CD4-positive, alpha-beta T cell treated with Interleukin-21 for 1 hour (primary cell): ENCODE measurements around the gene FAM120B.

Experiments
- DNase-seq: peaks from one replicate; pipeline ENCODE4 v3.0.0-alpha.2; 2020

FAM120B gene

GRCh38 chr6:170365121-170365520 is 58.6 kb downstream of the FAM120B start:
- DNase-seq, result no peak

- DNase-seq, result no peak
Measured at GRCh38 chr6:170365593-170365992, 59.0 kb downstream of the FAM120B start.

- DNase-seq, result no peak
Measured at GRCh38 chr6:170366248-170366960, 59.8 kb downstream of the FAM120B start.

GRCh38 chr6:170367241-170367640 is 60.7 kb downstream of the FAM120B start:
- no peak for DNase-seq

- DNase-seq, result no peak
Measured at GRCh38 chr6:170368544-170368943, 62.0 kb downstream of the FAM120B start.

- no peak for DNase-seq
Measured at GRCh38 chr6:170369403-170369802, 62.8 kb downstream of the FAM120B start.

GRCh38 chr6:170370416-170370815 is 63.9 kb downstream of the FAM120B start:
- no peak for DNase-seq

DNA sequence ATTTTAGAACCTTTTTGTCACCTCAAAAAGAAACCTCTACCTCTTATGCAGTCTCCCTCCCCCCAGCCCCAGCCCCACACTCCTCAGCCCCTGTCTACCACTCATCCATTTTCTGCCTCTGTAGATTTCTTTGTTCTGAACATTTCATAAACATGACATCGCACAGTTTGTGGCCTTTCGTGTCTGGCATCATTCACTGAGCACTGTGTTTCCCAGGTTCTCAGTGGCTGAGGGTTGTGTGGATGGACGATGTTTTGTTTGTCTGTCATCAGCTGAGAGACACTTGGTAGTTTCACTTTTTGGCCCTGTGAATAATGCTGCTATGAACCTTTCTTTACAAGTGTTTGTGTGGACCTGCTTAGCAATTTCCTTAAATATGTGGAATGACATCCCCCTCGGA is 64.5 kb downstream of the FAM120B start:
- DNase-seq, result no peak

GRCh38 chr6:170371588-170371987 is 65.0 kb downstream of the FAM120B start:
- no peak for DNase-seq

DNA sequence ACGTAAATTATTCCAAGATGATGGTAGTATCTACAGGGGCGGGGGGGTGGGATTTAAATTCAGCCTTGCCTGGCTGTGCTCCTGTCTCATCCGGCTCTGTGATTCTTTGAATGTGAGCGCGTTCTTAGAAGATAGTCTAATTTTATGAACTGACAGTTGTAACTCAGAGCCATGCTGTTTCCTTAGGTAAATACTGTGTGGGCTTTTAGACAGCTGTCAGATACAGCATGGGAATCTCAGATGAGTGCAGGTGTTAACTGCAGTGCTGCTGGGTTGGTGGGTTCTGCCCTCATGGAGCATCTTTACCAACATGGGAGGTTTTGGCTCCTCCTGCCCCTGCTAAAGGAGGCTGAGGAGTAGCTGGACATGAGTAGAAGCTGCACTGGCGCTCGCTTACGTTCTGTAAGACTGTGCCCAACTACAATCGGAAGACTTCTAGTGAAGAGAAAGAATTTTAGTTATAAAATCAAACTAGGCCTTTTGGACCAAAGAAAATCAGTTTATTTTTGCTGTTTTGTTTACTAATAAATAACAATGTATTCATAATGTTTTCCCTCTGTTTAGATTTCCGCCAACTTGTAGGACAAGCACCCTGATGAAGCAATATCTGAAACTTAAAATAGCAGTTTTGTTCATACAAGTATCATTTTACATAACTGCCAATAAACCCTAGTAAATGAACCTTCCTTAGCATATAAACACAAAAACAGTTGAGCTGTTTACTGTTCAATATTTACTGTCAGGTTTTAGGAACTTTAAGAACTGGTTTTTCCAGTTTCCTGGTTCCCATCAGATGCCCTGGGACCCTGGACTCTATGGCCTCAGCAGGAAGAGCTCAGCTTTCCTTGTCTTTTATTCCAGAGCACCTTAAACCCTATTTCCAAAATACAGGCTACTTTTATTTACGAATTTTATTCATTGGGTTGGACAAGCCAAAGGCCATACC is 66.1 kb downstream of the FAM120B start:
- DNase-seq, result no peak

- peak; percentile 4 for DNase-seq
Measured at GRCh38 chr6:170374571-170375444, 68.2 kb downstream of the FAM120B start.

DNA sequence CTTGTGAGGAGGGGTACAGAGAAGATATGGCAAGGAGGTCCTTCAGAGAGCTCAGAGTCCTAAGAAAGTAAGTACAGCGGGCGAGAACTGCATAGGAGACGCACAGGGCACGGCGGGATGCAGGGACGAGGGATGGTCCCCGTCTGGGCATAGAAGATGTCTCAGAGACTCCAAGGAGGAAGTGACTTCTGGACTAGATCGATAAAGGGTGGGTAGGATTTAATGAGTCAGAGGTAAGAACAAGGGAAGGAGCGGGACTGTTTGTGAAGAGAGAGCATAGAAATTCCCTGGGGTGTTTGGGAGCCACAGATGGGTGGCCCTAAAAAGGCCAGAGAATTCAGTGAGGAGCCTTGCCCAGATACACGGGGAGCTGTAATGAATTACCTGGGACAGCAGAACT is 69.1 kb downstream of the FAM120B start:
- DNase-seq, result no peak

- no peak for DNase-seq
Measured at GRCh38 chr6:170376386-170377043, 70.0 kb downstream of the FAM120B start.

DNA sequence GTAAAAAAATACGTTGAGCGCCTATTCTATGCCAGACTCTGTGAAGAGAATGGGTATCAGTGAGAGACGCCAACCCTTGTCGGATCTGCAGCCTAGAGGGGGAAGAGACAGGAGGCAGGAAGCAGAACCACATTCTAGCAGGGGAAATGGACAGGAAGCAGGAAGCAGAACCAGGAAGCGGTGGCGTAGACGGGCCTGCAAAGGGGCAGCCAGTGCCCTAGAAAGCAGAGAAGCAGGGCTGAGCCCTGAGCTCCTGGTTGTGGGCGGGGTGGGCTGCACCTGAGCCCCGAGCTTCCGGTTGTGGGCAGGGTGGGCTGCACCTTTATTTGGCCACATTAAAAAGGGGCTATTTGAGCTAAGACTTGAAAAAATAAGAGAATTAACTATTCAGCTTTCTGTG is 71.9 kb downstream of the FAM120B start:
- peak; percentile 21 for DNase-seq

DNA sequence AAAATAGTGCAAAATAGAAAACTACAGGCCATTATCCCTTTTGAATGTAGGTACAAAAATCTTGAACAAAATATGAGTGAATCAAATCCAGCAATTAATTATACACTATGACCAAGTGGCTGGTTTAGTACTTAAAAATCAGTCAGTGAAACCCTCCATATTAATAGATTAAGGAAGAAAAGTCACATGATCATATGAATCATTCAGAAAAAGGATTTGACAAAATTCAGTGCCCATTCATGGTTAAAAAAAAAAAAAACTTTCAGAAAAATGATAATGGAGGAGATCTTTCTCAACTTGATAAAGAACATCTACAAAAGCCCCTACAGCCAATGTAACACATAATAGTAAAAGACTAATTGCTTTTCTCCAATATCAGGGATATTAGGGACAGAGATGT is 75.0 kb downstream of the FAM120B start:
- DNase-seq, result no peak

- DNase-seq, result no peak
Measured at GRCh38 chr6:170383466-170384035, 77.0 kb downstream of the FAM120B start.

- DNase-seq, result no peak
Measured at GRCh38 chr6:170385506-170385905, 78.9 kb downstream of the FAM120B start.

DNA sequence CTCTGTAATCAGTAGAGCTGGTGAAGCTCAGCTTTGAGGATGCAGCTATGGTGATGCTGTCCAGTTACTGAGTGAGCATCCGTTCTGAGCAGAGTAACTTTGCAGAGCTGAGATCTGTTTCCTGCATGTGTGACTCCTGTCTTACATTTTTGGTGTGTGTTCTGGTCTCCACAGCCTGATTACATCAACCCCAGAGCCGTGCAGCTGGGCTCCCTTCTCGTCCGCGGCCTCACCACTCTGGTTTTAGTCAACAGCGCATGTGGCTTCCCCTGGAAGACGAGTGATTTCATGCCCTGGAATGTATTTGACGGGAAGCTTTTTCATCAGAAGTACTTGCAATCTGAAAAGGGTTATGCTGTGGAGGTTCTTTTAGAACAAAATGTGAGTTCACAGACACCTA is 81.6 kb downstream of the FAM120B start:
- no peak for DNase-seq

- DNase-seq, result no peak
Measured at GRCh38 chr6:170393033-170393432, 86.5 kb downstream of the FAM120B start.

DNA sequence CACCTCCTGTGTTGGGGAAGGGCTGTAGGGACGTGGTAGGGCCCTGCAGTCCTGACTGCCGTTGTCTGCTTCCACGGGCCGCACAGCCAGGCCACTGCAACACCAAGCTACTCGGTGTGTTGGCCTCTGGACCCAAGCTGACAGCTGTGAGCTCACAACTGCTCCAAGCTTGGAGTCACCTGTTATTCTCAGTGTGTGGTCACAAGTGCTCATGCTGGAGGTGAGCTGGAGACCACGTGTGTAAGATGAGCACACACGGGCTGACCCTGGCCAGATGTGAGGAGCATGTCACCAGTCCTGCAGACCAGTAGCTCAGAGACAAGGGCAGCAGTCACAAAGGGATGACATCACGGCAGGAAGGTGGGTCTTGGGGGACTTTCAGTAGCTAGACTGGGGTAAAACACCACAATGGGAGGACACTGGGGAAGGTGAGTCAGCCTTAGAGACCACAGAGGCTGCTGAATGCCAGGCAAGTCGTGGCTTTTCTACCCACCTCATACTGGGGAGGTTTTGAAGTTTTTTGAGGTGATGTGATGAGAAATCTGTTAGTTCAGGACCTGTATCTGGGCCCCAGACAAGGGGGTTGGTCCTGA is 87.3 kb downstream of the FAM120B start:
- no peak for DNase-seq

DNA sequence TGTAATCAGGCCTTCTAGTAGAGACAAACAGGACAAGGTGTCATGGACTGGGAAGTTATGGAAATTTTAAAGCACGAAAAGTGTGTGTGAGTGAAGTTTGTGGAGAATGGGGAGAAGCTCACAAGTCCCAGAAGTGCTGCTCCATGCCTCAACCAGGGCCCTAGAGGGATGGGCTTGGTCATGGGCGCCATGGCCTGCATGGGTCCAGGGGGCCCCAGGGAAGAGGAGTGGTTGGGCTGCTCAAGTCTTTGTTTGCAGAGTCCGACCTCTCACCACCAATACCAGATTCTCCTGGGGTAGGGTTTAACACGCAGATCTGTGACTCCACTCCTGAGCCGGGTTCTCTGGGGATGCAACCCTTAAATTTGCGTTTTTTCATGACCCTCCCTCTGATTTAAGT is 88.4 kb downstream of the FAM120B start:
- DNase-seq, result no peak
